HG02981 (cell line): ENCODE results near the gene TGFB1I1.
"Not testable (repeated sequence)": the region's sequence is repeated elsewhere in the genome, so short reads cannot be mapped to it uniquely, and the experiment has no call there.

Experiments
- ATAC-seq: cut with Tn5 transposase; IDR thresholded peaks from one replicate; pipeline ENCODE4 v1.9.1; 2021; ENCODE audit warnings: mild to moderate bottlenecking, moderate library complexity; ENCODE audit not compliant: unreplicated experiment

TGFB1I1 gene

GRCh38 chr16:31471875-31472708 is at the start of gene TGFB1I1:
TSS of gene TGFB1I1 (plus strand) at chr16:31472152. CDS start at chr16:31472189, 37 bp downstream.
- no peak for ATAC-seq

GRCh38 chr16:31423241-31423640 is 48.7 kb upstream of the TGFB1I1 start:
- no peak for ATAC-seq

GRCh38 chr16:31423801-31424200 is 48.2 kb upstream of the TGFB1I1 start:
- no peak for ATAC-seq

DNA sequence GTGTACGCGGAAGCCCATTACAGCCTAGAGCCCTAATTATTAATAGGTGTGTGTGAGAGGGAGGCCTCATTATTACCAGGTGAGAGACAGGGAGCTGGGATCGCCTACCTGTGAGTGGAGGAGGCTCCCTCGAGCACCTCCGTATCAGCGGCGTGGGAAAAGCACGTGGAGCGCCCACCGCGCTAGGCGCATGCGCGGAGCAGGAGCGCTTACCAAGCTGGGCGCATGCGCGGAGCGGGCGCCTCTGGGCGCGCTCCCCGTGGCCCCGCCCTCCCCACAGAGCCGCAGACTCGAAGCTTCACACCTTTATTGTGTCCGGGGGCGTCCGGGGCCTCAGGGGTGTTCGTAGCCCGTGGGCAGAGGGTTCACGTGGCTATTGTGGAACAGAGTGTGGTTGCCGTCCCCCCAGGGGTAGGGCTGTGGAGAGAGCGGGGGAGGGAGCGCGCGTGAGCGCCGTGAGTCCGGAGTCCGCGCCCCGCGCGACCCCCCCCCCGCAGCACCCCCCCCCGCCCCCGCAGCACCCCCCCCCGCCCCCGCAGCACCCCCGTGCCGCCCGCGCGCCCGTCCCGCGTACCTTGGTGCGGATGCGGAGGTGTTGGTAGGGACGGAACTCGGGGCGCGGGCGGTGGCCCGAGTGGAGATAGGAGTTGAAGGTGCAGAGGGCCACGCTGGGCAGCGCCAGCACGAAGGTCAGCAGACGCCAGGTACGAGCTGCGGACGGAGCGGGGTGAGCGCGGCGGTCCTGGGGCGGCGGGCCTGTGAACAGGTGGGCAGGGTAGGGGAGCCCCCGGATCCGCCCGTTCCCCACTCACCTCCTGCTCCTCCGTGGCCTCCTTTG is 44.3 kb upstream of the TGFB1I1 start:
- ATAC-seq: no peak

DNA sequence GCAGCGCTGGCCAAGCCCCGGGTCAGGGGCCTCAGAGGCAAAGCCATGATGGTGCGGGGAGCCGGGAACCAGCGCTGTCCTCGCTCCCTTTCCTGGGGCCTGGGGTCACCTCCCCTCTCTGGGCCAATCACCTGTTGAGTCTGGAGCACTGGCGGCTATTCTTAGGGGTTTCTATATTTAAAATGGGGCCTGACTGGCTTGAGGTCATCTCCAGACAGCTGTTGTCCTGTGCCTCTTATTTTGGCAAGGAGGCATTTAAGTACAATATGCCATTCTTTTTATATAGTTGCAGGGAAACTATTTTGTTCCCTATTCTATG is 43.7 kb upstream of the TGFB1I1 start, which contains the start of gene COX6A2:
Gene COX6A2, minus strand, starts transcription at position 82 of the 319 bp plus-strand sequence. Its CDS starts 35 bp downstream, at position 47.
- ATAC-seq: no peak

- no peak for ATAC-seq
Measured at GRCh38 chr16:31428638-31429247, 43.2 kb upstream of the TGFB1I1 start.

- no peak for ATAC-seq
Measured at GRCh38 chr16:31429314-31429713, 42.6 kb upstream of the TGFB1I1 start.

- no peak for ATAC-seq
Measured at GRCh38 chr16:31429796-31430195, 42.2 kb upstream of the TGFB1I1 start.

GRCh38 chr16:31430380-31431052 is 41.4 kb upstream of the TGFB1I1 start:
- ATAC-seq: no peak

GRCh38 chr16:31435341-31436220 is 36.4 kb upstream of the TGFB1I1 start:
- ATAC-seq: no peak

DNA sequence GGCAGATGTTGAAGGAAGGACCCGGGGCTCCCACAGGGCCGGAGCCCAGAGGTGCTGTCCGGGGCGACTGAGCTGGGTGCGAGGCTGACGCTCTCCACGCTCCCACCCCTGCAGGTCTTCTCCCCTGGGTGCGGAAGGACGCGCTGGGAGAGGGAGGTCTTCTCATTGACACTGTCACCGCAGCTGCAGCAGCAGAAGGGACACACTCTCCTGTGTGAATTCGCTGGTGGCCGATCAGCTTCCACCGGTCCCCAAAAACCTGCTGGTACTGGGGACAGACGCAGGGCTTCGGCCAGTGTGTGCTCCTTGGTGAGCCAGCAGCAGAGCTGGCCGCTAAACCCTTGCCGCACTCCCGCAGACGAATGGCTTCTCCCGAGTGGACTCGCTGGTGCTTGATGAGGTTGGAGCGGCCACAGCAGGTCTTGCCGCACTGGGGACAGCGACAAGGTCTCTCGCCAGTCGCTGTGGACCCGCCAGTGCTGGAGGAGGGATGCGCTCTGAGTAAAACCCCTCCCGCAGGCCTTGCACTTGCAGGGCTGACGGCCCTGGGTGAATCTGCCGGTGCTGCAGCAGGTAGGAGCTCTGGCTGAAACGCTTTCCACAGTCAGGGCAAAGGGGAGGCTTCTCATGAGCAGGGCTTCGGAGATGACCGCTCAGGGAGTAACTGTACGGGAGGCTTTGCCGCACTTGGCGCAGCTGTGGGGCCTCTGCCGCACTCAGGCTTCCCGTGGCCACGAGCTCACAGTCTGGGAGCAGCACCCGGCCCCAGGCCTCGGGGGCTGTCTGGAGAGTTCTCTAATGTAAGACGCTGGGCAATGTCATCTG is 35.5 kb upstream of the TGFB1I1 start:
- ATAC-seq: no peak

- ATAC-seq: no peak
Measured at GRCh38 chr16:31438414-31438813, 33.5 kb upstream of the TGFB1I1 start.

DNA sequence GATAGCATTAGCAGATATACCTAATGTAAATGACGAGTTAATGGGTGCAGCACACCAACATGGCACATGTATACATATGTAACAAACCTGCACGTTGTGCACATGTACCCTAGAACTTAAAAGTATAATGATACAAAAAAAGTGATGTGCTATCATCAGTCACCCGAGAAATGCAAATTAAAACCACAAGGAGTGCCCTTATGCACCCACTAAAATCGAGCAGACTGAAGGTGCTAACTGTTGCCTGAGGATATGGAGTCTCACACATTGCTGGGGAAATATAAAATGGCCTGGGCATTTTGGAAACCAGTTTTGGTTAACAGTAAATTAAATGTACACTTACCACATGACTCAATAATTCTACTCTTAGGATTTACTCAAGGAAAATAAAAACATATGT is 32.9 kb upstream of the TGFB1I1 start:
- not testable (repeated sequence) for ATAC-seq

- ATAC-seq: no peak
Measured at GRCh38 chr16:31439519-31439918, 32.4 kb upstream of the TGFB1I1 start.

DNA sequence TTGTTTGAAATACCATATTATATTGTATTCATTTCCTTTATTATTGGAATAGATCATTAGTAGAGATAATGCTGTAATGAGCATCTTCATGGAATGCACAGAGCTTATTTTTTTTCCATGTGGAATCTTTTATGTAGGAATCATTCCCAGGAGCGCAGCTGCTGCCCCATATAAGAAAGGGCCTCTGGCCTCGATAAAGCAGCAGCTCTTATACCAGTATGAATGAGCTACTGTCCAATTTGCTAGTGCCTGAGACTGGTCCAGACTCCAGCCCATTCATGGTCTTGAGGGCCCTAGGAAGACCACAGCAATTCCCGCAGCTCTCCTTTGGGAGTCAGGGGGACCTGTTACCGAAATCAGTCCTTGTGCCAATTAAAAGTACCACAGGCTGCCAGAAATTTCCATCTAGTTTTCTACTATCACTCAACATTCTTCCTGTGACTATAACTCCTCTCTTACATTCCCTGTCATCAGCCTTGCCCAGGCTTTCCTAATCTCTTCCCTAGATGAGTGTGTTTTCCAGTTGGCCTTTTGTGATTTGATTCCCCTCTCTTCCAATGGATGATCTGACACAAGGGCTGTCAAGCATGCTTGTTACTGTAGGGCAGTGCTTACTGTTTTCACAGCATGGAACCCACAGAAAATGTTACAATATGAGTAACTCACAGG is 31.3 kb upstream of the TGFB1I1 start:
- no peak for ATAC-seq

DNA sequence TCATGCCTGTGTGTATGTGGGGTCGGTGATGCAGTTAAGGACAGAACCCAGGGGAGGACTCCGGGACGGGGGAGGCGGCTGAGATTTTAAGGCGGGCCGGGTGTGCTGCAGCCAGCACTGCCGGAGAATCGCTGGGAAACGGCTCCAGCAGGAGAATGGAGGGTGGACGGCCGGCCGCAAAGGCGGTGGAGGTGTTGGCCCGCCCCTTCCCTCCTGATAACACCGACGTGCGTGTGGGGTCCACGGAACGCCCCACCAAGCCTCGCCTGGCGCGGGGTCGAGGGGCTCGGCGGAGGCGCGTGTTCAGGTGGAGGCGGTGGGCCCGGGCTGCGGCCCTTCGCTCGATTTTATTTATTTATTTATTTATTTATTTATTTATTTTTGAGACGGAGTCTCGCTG is 30.0 kb upstream of the TGFB1I1 start:
- ATAC-seq: no peak

DNA sequence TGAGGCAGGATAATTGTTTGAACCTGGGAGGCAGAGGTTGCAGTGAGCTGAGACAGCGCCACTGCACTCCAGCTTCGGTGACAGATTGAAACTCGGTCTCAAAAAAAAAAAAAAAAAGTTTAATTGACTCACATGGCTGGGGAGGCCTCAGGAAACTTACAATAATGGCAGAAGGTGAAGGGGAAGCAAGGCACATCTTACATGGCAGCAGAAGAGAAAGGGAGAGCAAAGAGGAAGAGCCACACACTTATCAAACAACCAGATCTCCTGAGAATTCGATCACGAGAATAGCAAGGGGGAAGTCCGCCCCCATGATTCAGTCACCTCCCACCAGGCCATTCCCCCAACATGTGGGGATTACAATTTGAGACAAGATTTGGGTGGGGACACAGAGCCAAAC is 26.0 kb upstream of the TGFB1I1 start:
- not testable (repeated sequence) for ATAC-seq

DNA sequence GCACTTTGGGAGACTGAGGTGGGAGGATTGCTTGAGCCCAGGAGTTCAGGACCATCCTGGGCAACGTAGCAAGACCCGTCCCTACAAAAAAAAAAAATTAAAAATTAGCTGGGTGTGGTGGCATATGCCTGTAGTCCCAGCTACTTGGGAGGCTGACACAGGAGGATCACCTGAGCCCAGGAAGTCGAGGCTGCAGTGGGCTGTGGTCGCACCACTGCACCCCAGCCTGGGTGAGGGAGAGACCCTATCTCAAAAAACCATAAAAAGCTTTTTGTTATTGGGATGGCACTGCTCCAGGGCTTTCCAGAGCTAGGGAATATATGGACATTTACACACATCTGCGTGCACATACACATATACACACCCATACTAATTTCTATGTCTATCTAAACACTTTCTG is 20.8 kb upstream of the TGFB1I1 start:
- no peak for ATAC-seq
